Esophagus squamous epithelium (tissue), 4 donors: ENCODE measurements around the gene TMEM182.

Experiments
- CTCF ChIP-seq, 6 experiments: fragments of 450-650 bp in 4 of 6; fragments of 200-600 bp in 2 of 6; sonication (generic) in 2 of 6; IDR thresholded peaks; one replicate each; pipeline ENCODE4 v1.5.1; 2016 to 2019; ENCODE audit warnings: antibody characterized with exemption in 6 of 6, mild to moderate bottlenecking in 4 of 6, moderate library complexity in 4 of 6
- POLR2A ChIP-seq, 4 donors: fragments of 450-650 bp; IDR thresholded peaks; one replicate each; pipeline ENCODE4 v1.6.1; 2017; ENCODE audit warnings: antibody characterized with exemption in 4 of 4, mild to moderate bottlenecking in 4 of 4, moderate library complexity in 3 of 4

DNA sequence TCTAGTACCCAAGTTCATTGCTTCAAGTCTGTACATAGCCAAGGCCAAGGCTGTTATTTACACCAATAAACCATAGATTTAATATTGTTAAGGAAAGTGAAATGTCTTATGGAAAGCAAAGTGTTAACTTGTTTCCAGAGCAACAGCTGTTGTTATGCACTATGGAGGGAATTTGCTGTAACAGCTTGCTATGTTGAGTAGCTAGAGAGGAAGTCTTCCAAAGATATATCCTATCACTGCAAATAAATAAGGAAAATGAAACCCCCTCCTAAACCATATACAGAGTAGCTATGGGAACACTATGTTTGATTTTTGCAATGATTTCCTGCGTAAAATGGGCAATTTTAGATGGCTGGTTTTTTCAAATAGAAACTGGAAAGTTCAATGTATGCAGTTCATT is 21.1 kb downstream of the TMEM182 start:
- TF ChIP-seq CTCF (IDR thresholded peaks at IDR 0.05) = no peak
- no peak for TF ChIP-seq POLR2A (IDR thresholded peaks at IDR 0.05)
